HL-60 (cell line): Measurements from ENCODE around the gene EDN3.

Experiments used
- SPI1 ChIP-seq: IDR thresholded peaks from 2 replicates; pipeline ENCODE4 v1.6.1; 2012; ENCODE audit warnings: low read depth, mild to moderate bottlenecking, borderline replicate concordance
- TF ChIP-seq, protein P1 (sequence below): IDR thresholded peaks from one replicate; pipeline ENCODE4 v1.5.1; 2011; ENCODE audit warnings: low read length, control low read depth, inconsistent platforms; ENCODE audit not compliant: insufficient read depth

DNA sequence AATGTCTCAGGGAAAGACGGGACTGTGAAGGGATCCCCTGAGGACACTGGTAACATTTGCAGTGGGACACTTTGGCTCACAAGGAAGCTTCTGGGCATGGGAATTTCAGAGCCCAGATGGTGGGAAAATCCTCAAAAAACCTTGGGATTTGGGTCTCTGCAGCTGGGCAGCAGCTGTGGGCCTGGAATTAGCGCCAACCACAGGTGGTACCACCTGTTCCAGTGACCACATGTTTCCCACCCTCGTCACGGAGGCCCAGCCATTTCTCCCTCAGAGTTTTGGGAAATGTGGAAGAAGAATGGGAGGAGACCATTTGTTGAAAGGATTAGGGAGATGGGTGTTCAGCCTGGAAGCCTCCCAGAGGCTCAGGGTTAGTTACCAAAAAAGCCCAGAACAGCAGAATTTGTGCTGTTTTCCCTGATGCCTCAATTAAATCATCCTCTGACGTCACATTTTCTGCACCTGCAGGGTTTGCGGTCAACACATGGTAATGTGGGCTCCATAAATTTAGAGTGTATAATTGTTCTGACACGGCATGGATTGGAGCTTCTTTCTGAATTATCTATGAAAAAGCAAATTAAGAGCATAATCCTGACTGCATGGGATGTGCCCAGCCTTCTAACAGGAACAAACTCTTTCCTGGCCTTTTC is 34.4 kb downstream of the EDN3 start:
- TF ChIP-seq, protein P1, sequence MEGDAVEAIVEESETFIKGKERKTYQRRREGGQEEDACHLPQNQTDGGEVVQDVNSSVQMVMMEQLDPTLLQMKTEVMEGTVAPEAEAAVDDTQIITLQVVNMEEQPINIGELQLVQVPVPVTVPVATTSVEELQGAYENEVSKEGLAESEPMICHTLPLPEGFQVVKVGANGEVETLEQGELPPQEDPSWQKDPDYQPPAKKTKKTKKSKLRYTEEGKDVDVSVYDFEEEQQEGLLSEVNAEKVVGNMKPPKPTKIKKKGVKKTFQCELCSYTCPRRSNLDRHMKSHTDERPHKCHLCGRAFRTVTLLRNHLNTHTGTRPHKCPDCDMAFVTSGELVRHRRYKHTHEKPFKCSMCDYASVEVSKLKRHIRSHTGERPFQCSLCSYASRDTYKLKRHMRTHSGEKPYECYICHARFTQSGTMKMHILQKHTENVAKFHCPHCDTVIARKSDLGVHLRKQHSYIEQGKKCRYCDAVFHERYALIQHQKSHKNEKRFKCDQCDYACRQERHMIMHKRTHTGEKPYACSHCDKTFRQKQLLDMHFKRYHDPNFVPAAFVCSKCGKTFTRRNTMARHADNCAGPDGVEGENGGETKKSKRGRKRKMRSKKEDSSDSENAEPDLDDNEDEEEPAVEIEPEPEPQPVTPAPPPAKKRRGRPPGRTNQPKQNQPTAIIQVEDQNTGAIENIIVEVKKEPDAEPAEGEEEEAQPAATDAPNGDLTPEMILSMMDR = no peak
- TF ChIP-seq SPI1 = no peak
